Measurements from ENCODE around the gene S1PR3.

S1PR3 gene

GRCh38 chr9:89052470-89053097 is 61.3 kb downstream of the S1PR3 start:
- Histone ChIP-seq H3K4me3 (no peak overlapping the region), H3K27ac (no peak overlapping the region)

- no peak overlapping the region for H3K27ac ChIP-seq
- H3K4me3 ChIP-seq: no peak overlapping the region
These were observed 62.0 kb downstream of the S1PR3 start for GRCh38 chr9:89053301-89053700.
